ENCODE measurements around the gene SYDE1. TPM values are rescaled to one million over a fixed set of nuclear protein-coding genes. Genes with fewer than 3 reads are reported as not detected.

Gene SYDE1
- total and polyA plus RNA-seq, 2 of the 4 experiments (the other 2 are of a cell fraction) = 19.4 to 64.9 TPM

- Histone ChIP-seq H3K23ac (ENCODE audit: low read depth, low read length) (no peak overlapping the region), H3K9ac (ENCODE audit: low read depth, low read length) (no peak overlapping the region), H4K20me1 (ENCODE audit: insufficient read depth, low read length) (peaks cover 8% of the 10 kb centered on the region), H4K8ac (ENCODE audit: low read depth in 2 of 2, low read length in 2 of 2) (no peak overlapping the region), H3K36me3 (ENCODE audit: control insufficient read depth, insufficient read depth, low read length) (peaks cover 4% of the 10 kb centered on the region; the same call in 1 of the 2 replicates), H2BK120ac (ENCODE audit: low read depth, low read length) (no peak overlapping the region), H3K4me3 (ENCODE audit: insufficient read depth, low read depth, low read length) (no peak overlapping the region), H3K27me3 (ENCODE audit: control insufficient read depth, insufficient read depth, low read length) (peaks cover 3% of the 10 kb centered on the region), H2AK9ac (replicated peaks; ENCODE audit: low read depth, low read length, poor library complexity) (no peak overlapping the region), H3K9me3 (ENCODE audit: control insufficient read depth, insufficient read depth, low read length) (peaks cover 11% of the 10 kb centered on the region), H3K4ac (ENCODE audit: low read depth, low read length) (no peak overlapping the region), H3K79me1 (ENCODE audit: low read depth in 1 of 2, low read length in 2 of 2) (peaks cover 0 to 18% of the 10 kb centered on the region in 2 experiments; a peak in 2 of 4 replicates), H2BK5ac (ENCODE audit: low read depth, low read length, poor library complexity, severe bottlenecking) (no peak overlapping the region), H2AFZ (replicated peaks; ENCODE audit: low read length, poor library complexity) (no peak overlapping the region), H4K91ac (ENCODE audit: insufficient read depth, low read depth, low read length) (no peak overlapping the region), H2BK20ac (ENCODE audit: low read depth, low read length) (no peak overlapping the region), H2BK15ac (ENCODE audit: low read depth, low read length) (no peak overlapping the region), H3K9me1 (ENCODE audit: insufficient read depth, low read length) (no peaks in the 10 kb centered on the region), H4K5ac (ENCODE audit: low read depth, low read length) (no peak overlapping the region), H3K27ac (ENCODE audit: insufficient read depth, low read length) (no peak overlapping the region), H3K56ac (ENCODE audit: extremely low read depth, insufficient read depth, low read length) (no peak overlapping the region), H3K18ac (ENCODE audit: low read depth, low read length) (no peak overlapping the region), H3K4me2 (ENCODE audit: low read depth, low read length) (no peak overlapping the region), H3K4me1 (ENCODE audit: control insufficient read depth, insufficient read depth, low read length) (peaks cover 6% of the 10 kb centered on the region), H2AK5ac (ENCODE audit: low read depth, low read length) (no peak overlapping the region), H3K14ac (replicated peaks; ENCODE audit: low read depth, low read length) (no peak overlapping the region)
- TF ChIP-seq SMC3 (IDR thresholded peaks at IDR 0.05; ENCODE audit: low read depth, low read length) = no peak
- POLR2A ChIA-PET (ENCODE audit: unreplicated experiment) = no interaction called here
- in situ Hi-C loops (cut with MboI; ENCODE audit: low sequenced_read_pairs) = loop anchor here (25.0 kb wide), 1 partner anchor 1083 kb away; the partner anchor contains the start of genes AP1M1 and FAM32A
- intact Hi-C loops (cut with micrococcal nuclease) = loop anchor here (10.0 kb wide), 1 partner anchor 271 kb away; the partner anchor contains the start of gene AKAP8
- no peak for DNase-seq
- CTCF ChIA-PET = no interaction called here
- WGBS, 2 experiments (ENCODE audit: extremely low coverage in 2 of 2, insufficient read length in 1 of 2) = no CpG with 5 or more reads among the region's 1 CpG
- no peak for ATAC-seq (ENCODE audit: low read depth)
- no TSS peak for BruUV-seq (replicated peaks)
- dilution Hi-C loops (cut with HindIII; ENCODE audit: low sequenced_read_pairs, unreplicated experiment) = no loop called here
These were observed 3.2 kb upstream of the SYDE1 start for GRCh38 chr19:15104003-15104402.

Measured in IMR-90 (cell line).